Panc1 (cell line): Measurements from ENCODE around the gene DLGAP4.

Source experiments
- POLR2AphosphoS5 ChIP-seq: IDR thresholded peaks from 2 replicates; pipeline ENCODE4 v1.6.1; 2012; ENCODE audit warnings: mild to moderate bottlenecking, low read depth, low read length, moderate library complexity
- SIN3A ChIP-seq: IDR thresholded peaks from 2 replicates; pipeline ENCODE4 v1.6.1; 2012; ENCODE audit warnings: low read depth, mild to moderate bottlenecking, low read length, moderate library complexity, borderline replicate concordance; ENCODE audit not compliant: insufficient read depth
- TCF7L2 ChIP-seq: IDR thresholded peaks from 2 replicates; pipeline ENCODE4 v1.6.1; 2011; ENCODE audit warnings: mild to moderate bottlenecking, low read depth, low read length, inconsistent platforms
- TF ChIP-seq, protein P1 (sequence below): fragments of 450-650 bp; IDR thresholded peaks from 2 replicates; pipeline ENCODE4 v1.5.1; 2017; ENCODE audit warnings: mild to moderate bottlenecking

DNA sequence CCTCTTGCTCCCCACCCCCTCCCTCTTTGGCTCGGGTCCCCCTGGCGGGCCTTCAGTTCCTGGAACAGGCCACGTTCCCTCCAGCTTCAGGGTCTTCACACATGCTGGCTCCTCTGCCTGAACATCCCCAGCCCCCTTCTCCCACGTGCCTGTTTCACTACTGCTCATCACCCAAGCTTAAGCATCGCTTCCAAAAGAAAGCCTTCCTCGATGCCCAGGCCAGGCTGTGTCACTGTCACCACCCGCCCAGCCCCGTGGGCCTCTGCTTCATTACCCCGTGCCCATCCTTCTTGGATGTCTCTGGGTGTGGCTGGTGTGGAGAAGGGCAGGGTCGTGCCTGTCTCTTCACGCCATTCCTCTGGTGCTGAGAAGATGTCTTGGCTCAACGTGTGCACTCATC, 2.8 kb downstream of the DLGAP4 start:
- TF ChIP-seq, protein P1, sequence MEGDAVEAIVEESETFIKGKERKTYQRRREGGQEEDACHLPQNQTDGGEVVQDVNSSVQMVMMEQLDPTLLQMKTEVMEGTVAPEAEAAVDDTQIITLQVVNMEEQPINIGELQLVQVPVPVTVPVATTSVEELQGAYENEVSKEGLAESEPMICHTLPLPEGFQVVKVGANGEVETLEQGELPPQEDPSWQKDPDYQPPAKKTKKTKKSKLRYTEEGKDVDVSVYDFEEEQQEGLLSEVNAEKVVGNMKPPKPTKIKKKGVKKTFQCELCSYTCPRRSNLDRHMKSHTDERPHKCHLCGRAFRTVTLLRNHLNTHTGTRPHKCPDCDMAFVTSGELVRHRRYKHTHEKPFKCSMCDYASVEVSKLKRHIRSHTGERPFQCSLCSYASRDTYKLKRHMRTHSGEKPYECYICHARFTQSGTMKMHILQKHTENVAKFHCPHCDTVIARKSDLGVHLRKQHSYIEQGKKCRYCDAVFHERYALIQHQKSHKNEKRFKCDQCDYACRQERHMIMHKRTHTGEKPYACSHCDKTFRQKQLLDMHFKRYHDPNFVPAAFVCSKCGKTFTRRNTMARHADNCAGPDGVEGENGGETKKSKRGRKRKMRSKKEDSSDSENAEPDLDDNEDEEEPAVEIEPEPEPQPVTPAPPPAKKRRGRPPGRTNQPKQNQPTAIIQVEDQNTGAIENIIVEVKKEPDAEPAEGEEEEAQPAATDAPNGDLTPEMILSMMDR, result no peak
- no peak for TF ChIP-seq POLR2AphosphoS5
- no peak for TF ChIP-seq TCF7L2
- TF ChIP-seq SIN3A, result no peak
